ENCODE results near the gene PCDHGA8.

DNA sequence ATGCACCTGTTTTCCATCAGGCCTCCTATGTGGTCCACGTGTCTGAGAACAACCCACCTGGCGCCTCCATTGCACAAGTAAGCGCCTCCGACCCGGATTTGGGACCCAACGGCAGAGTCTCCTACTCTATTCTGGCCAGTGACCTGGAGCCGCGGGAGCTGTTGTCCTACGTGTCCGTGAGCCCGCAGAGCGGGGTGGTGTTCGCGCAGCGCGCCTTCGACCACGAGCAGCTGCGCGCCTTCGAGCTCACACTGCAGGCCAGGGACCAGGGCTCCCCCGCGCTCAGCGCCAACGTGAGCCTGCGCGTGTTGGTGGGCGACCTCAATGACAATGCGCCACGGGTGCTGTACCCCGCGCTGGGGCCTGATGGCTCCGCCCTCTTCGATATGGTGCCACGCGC is 40.8 kb upstream of the PCDHGA8 start:
- TF ChIP-seq SUZ12 (IDR thresholded peaks at IDR 0.05; ENCODE audit: extremely low read depth, insufficient read depth, insufficient read length), result no peak
- no peak for TF ChIP-seq ZNF274 (IDR thresholded peaks at IDR 0.05; ENCODE audit: low read depth, low read length)

All from NT2/D1 (cell line).